A549 treated with Hydrocortisone at 1 μM for 4 hours (cell line): ENCODE data around the gene SLC6A13. TPM values are rescaled to one million over a fixed set of nuclear protein-coding genes. Genes with fewer than 3 reads are reported as not detected.

Experiments used
- total RNA-seq: library from RNA; stranded (reverse); fragments of 200-300 nt; extraction: Qiagen RNA extraction; gene quantifications from 5 replicates; pipeline ENCODE4 v1.2.3, GENCODE V29; 2022

SLC6A13 gene
- total RNA-seq = 0.23 to 0.40 TPM (median 0.31 TPM) in 5 replicates

DNA sequence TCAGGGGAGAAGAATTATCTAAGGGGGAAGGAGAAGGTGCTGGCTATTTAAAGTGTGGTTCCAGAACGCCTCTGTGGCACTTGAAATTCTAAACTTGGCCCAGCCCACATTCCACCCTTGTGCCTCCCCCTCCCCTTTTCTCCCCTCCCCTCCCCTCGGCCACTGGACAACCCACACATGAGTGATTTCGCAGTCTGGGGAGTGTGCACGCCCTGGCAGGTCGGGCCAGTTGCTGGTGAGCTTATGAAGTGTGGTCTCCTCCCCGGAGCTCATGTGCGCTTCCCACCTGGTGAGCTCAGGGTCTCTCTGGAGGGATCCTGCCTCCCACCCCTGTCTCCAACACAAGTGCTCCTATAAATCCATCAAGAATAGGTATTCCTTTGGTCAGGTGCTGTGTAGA is at the start of gene SLC6A13:
Gene SLC6A13 (minus strand): TSS at position 20 of the 400 bp plus-strand sequence. CDS start 2,784 bp downstream, outside the sequence.

GRCh38 chr12:214003-214741 is 48.5 kb downstream of the SLC6A13 start, which contains the start of gene SLC6A12:
Gene SLC6A12 (minus strand): TSS chr12:214157. CDS start chr12:209986, 4,171 bp downstream.

Other genes starting within 250 kb of the SLC6A13 start
- gene IQSEC3, start 196.1 kb downstream of the SLC6A13 start, total RNA-seq = 0.01 to 0.10 TPM in 2 of 5 replicates, not detected in the others
- 0.68 to 1.3 TPM (median 0.85 TPM) in 5 replicates for gene SLC6A12, start 48.7 kb downstream of the SLC6A13 start, total RNA-seq
- gene KDM5A, start 126.5 kb upstream of the SLC6A13 start, total RNA-seq = 17.7 to 22.2 TPM (median 20.5 TPM) in 5 replicates
- 9.5 to 12.0 TPM (median 11.0 TPM) in 5 replicates for gene CCDC77, start 138.8 kb upstream of the SLC6A13 start, total RNA-seq
- 0.47 to 0.71 TPM (median 0.60 TPM) in 5 replicates for gene B4GALNT3, start 197.1 kb upstream of the SLC6A13 start, total RNA-seq